Measurements from ENCODE around the gene KIF2A.

GRCh38 chr5:62431735-62432620 is 126.0 kb downstream of the KIF2A start:
- no peak for TF ChIP-seq JUND (CRISPR knock-in tag; IDR thresholded peaks at IDR 0.05)
- TF ChIP-seq ATF2 (CRISPR knock-in tag; IDR thresholded peaks at IDR 0.05), result no peak
- TF ChIP-seq POLR2A (IDR thresholded peaks at IDR 0.05; ENCODE audit: insufficient read depth in 1 of 2, low read depth in 2 of 2, low read length in 2 of 2), result no peak
- TF ChIP-seq FOXJ3 (CRISPR knock-in tag; IDR thresholded peaks at IDR 0.05; ENCODE audit: borderline replicate concordance), result no peak
- TF ChIP-seq ARNT (IDR thresholded peaks at IDR 0.05), result no peak
- TF ChIP-seq BCL3 (CRISPR knock-in tag; IDR thresholded peaks at IDR 0.05), result no peak
- TF ChIP-seq JDP2 (CRISPR knock-in tag; IDR thresholded peaks at IDR 0.05; ENCODE audit: borderline replicate concordance), result no peak
- no peak for TF ChIP-seq BHLHE40 (IDR thresholded peaks at IDR 0.05; ENCODE audit: low read length)
- TF ChIP-seq RBM39 (IDR thresholded peaks at IDR 0.05; ENCODE audit: low read depth, low read length, poor library complexity, severe bottlenecking), result no peak
- no peak for TF ChIP-seq CTCF (CRISPR knock-in tag; IDR thresholded peaks at IDR 0.05)
- no peak for TF ChIP-seq KDM1A (CRISPR knock-in tag; IDR thresholded peaks at IDR 0.05)
